Muscle of back (tissue), 11 donors: ENCODE data around the gene TMC8. TPM values are rescaled to one million over a fixed set of nuclear protein-coding genes. Genes with fewer than 3 reads are reported as not detected.

Source experiments
- DNase-seq, 3 donors: peaks; one replicate each; pipeline versions ENCODE4 v3.0.0 to v3.0.0-alpha.2; 2013
- polyA plus RNA-seq, 10 donors: library from polyadenylated mRNA; unstranded; fragments of 120-200 nt; gene quantifications; one replicate each; pipeline ENCODE4 v1.2.1, GENCODE V29; 2013; ENCODE audit not compliant: insufficient read length in 10 of 10

The TMC8 gene
- polyA plus RNA-seq, 10 donors = 1.9 to 14.0 (median 3.0) TPM

DNA sequence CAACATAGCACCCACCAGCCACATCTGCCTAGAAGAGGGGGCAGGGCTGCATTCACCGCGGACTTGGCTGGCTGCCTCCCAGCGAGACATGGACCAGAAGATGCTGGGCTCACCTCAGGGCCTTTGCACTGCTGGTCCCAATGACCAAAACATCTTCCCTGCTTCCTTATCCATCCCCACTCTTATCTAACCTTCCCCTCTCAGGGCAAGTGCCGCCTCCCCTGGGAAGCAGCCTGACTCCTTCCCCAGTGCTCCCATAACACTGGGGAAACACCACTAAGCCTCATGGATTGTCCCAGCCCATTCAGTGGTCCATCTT, 7.7 kb upstream of the TMC8 start:
- no peak for DNase-seq

DNA sequence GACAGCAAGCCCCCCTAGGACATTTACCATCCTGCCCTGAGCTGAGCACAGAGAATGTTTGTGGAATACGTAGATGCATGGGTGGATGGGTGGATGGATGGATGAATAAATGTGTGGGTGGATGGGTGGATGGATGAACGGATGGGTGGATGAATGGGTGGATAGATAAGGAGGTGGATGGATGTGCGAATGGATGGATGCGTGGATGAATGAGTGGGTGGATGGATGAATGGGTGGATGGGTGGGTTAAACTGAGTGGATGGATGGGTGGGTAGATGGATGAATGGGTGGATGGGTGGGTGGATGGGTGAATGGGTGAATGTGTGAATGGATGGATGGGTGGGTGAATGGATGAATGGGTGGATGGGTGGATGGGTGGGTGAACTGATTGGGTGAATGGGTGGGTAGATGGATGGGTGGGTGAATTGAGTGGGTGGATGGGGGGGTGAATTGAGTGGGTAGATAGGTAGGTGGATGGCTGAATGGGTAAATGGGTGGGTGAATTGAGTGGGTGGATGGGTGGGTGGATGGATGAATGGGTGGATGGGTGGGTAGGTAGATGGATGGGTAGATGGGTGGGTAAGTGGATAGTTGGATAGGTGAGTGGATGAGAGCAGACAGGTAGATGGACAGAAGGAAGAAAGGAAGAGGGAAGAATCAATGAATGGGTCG, 7.2 kb upstream of the TMC8 start:
- no peak for DNase-seq

DNA sequence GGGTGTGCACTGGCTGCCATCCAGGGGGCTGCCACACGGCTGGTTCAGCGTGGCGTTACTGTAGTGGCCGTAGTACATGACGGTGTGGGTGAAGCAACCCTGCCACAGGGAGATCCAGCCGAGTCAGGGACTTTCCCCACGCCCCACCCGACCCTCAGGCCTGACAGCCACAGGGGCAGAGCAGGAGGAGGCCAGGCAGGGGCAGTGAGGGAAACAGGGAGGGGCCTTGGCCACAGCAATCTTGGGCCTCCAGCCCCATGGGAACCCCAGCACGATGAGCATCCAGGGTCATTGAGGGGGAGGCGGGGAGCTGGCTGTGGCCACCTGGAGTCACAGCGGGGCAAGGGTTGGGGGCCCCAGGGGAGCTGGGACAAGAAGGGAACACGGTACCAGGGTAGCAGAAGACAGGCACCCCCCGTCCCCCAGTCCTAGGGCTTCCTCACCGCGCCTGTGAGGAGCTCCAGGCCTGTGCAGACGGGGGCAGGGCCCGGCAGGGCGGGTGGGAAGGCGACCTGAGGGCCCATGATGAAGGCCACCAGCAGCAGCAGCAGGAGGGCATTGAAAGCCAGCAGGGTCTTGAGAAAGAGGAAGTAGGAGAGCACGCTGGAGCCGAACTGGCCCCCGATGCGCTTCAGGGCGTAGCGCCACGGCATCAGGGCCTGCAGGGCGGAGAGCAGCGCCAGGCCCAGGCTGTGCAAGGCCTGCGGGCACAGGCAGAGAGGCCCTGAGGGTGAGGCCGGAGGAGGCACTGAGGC, 6.3 kb upstream of the TMC8 start:
- no peak for DNase-seq

- DNase-seq = no peak
Measured at GRCh38 chr17:78124836-78125137, 5.8 kb upstream of the TMC8 start.

DNA sequence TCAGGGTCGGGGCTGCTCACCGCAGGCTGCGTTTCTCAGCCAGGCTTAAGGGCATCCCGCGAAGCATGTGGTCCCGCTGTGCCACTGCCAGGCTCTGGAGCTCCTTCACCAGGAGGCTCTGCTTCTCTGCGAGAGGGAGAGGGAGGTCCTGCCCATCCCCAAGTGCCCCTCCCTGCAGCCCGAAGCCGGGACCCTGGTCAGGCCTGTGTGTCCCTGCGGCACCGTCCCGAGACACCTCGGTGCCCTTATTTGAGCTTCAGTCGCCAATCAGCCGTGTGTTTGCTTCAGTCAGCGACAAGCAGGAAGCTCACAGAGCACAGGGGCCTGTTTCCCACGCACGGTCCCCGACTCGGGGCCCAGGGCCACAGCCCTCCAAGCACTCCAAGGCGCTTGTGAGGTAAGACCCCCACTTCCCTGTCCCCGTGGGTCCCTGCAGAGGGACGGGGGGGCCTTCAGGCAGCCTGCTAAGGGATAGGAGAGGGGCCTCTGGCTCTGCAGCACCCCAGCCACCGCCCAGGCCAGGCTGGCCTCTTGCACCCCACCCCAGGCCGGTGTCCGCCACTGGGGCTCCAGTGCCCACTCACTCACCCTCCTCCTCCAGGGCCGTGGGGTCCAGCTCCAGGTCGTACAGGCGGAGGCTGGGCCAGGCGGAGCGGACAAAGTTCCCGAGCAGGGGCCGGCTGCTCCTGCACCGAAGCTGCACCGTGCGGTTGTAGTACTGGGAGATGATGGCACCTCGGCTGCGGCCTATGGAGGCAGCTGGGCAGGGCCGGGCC, 5.2 kb upstream of the TMC8 start:
- no peak for DNase-seq

DNA sequence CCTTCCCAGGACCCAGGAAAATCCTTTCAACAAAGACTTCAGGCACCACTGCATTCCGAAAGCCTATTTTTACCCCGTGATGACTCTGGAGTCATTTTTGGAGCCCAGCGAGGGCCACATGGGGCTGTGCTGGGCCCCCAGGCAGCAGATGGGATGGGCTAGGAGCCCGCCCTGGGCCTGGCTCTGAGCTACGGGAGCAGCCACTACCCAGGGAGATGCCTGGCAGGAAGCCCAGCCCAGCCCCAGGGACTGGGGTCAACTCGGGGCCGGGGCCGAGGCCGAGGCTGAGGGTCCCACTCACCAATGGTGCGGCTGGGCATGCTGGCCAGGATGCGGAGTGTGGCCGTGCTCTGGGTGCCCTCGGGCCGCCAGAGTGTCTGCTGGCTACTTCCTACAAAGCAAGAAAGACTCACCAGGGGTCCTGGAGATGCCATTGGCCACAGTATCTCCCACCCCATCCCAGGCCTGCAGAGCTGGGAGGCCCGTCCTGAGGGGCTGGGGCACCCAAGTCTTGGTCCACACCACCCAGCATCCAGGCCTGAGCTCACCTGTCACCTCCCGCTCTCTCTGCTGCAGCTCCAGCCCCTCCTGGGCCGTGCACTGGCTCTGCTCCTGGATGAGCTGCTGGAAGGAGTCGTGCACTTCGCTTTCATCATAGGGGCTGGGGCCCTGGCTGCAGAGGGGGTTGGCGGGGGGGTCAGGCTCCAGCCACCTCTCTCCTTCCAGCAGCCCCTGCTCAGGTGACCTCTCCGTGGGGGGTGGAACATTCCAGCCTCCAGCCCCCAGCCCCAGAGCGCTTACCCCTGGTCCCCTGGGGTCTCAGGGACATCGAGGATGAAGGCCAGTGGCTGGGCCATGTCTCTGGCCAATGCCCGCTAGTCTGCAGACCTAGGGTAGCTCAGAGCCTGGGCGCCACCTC, 4.3 kb upstream of the TMC8 start:
- peak in 1 of 3 donors; percentile 55 for DNase-seq

DNA sequence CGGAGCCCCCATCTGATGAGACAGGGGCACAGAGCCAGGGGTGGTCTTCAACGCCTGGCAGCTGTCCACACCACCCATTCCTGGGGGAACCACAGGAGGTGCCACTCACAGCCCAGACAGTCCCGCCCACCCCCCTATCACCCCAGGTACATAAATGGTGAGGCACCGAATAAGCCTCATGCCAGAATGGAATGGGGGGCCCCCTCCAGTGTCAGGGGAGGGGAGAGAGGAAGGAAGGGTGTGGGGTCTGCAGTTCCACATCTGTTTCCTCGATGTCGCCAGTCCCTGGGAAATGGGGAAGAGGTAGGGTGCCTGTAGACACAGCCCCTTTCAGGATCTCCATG, 3.7 kb upstream of the TMC8 start:
- no peak for DNase-seq

DNA sequence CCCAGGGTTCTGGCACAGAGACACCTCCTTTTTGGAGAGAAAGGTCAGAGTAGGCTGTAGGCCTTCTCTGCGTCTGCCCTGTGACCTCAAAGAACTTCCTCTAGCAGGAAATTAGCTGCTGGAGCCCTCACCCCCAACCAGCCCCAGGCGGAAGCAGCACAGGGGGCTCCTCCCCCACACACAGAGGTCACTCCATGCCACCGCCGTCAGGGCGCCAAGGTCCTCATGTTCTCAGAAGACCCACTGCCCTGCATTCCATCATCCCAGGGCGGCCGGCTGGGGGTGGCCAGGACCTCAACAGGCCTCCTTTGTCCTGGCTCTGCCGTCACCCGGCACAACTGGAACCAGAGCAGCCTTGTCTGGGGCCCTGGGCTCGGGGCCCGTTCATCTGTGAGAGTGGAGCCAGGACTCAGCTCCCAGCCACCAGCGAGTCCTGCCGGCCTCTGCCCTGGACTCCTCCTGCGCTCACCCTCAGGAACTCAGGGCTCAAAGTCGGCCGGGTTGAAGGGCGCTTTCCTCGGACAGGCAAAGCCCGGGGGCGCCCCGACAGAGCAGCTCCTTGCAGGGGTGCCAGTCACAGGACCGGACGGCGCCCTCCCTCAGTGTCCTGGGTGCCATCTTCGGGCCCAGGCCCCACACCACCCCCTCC, 3.2 kb upstream of the TMC8 start:
- peak in 1 of 3 donors; percentile 76 for DNase-seq

DNA sequence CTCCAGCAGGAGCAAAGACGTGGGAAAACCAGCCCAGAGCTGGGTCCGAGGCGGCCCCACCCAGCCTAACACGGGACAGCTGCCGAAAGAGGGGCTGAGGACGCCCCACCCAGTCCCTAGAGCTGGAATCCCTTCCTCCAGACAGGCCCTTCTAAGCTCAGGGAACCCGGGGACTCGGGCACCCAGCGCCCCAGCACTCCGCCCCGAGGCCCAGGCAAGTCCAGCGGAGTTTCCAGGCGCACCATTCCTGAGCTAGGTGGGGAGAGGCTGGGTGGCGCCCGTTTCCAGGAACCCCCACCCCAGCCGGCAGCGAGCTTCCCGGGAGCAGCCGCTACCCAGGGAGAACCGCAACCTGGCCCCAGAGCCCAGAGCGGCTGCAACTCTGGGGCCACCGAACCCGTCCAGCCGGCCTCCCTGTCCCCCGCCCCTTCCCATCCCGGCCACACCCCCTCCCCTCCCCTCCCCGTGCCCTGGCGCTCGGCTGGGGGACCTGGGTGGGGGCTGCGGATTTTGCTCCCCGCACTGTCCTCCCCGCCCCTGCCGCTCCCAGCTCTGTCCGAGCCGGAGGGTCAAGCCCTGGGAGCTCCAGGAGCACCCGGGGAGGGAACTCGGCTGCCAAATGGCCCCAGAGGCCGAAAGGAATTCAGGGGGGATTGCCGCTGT, 2.6 kb upstream of the TMC8 start:
- DNase-seq = peak in 1 of 3 donors; percentile 70

DNA sequence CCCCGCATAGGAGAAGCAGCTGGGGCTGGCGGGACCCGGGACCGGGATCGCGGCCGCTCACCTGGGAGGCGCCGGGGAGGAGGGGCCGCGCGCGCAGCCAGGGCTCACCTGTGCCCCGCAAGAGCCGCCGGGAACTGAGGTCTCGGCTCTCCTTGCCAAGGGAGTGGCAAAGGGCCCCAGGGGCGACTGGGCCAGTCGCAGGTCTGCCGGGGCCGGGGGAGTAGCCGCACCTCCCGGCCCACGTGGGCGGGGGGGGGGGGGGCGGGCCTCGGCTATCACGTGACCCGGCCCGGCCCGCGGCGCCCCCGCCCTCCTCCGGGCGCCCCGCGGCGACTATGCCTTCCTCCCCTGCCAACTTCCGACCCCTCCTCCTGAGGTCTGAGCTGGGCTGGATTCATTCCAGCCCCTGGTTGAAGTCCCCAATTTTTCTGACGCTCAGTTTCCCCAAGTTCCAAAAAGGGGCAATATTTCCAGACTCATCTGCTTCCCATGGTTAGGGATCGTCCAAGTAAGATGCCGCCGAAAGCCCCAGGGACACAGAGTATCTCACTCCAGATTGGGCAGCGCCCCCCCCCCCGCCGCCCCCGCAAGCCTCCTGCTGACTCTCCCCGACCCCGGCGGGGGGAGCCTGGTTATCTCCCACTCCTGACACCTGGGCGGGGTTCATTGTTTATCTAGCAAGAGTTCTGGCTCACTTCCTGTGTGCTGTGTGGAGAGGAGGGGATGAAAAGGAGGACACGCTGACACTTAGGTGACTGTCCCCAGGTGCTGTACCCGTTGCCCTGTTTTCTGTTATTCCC, 1.8 kb upstream of the TMC8 start, which contains the start of gene TMC6:
TMC6 (minus strand) TSS at position 205 of the 800 bp plus-strand sequence. CDS start 1,923 bp downstream, outside the sequence.
- DNase-seq = peak in 1 of 3 donors; percentile 66

DNA sequence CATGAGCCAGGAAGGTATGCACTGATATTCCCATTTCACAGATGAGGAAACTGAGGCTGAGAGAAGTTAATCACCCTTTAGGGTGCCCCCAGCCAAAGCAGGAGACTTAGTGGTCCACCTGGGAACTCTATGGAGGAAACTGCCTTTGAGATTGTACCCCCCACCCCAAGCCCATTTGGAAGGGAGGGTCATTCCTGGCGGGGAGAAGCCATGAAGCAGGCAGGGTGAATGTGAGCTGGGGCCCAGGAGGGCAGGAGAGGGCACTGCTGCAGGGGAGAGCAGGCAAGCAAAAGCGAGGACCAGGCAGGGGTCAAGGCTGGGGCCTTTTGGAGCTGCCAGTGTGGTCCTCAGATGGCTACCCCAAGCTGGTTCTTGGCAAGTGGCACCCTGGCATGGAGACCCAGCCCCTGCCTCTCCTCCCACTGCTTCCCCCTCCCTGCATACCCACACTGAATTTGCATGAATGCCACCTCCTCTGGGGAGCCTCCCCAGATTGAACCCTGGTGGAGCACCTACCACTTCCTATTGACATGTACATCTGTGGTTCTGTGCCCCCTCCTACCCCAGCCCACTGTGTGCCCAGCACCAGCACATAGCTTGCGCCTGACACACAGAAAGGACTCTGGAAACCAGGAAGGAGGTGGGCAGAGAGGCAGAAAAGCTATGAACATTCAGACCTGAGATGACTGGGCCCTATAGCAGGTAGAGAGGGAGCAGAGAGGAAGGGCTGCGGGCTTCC, 1.1 kb upstream of the TMC8 start:
- DNase-seq = no peak

DNA sequence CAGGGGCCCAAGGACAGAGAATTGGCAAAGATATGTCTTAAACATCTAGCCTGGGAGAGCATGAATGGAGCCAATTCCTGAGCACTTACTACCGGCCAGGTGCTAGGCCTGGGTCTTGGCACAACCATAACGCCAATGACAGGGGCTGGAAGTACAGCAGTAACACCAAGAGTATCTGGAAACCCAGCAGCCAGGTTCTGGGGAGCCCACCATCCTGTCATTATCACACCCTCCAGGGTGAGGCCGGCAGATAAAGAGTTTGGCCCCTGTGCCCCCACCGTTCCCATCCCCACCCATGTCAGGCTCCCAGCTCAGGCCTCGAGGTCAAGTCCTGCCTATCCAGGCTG, 508 bp upstream of the TMC8 start:
- no peak for DNase-seq

DNA sequence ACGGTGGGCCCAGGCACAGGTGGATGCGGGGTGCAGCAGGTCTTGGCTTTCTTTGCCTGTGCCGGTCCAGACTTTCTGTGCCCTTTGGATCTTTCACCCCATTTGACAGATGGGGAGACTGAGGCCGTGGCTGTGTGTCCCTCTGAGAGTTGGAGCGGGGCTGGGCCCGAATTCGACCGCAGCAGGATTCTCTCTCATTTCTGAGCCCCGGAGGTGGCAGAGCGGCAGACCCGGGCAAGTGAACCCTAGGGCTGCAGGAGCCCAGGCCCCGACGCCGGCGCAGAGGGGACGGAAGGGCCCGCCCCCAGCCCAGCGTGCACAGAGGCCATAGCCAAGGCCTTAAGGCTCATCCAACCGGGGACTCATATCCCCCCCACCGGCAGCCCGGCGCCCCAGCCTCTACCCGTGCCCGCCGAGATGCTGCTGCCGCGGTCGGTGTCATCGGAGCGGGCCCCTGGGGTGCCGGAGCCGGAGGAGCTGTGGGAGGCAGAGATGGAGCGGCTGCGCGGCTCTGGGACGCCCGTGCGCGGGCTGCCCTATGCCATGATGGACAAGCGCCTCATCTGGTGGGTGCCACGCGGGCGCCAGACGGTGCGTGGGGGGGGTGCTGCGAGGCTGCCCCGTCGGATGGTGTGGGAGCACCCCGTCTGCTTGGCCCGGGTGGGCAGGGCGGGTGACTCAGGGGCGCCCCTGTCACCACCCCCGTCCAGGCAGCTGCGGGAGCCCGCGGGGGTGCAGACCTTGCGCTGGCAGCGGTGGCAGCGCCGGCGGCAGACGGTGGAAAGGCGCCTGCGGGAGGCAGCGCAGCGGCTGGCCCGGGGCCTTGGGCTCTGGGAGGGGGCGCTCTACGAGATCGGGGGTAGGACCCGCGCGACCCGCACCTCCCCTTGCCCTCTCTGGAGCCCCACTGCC, 857 bp downstream of the TMC8 start:
- peak in 1 of 3 donors; percentile 58 for DNase-seq

DNA sequence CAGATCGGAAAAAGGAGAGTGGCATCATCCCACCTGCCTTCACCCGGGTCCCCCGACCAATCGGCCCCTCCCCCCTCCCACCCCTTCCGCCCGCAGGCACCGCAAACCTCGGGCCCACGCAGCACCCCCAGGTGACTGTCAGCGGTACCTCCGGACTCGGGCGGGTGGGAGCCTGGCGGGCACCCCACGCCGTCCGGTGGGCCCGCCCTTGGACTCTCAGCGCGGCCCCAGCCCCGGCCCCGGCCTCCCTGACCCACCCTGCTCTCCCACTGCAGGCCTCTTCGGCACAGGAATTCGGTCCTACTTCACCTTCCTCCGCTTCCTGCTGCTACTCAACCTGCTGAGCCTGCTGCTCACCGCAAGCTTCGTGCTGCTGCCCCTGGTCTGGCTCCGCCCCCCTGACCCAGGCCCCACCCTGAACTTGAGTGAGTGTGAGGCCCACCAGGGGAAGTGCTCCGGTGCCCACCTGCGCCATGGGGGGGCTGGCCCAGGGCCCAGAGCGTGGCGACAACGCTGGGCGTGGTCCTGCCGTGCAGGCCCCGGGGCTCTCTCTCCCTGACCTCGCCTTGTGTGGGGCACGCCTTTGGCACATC, 1.6 kb downstream of the TMC8 start:
- DNase-seq = peak in 1 of 3 donors; percentile 32

GRCh38 chr17:78132767-78133178, 2.2 kb downstream of the TMC8 start:
- DNase-seq = peak in 1 of 3 donors; percentile 11

DNA sequence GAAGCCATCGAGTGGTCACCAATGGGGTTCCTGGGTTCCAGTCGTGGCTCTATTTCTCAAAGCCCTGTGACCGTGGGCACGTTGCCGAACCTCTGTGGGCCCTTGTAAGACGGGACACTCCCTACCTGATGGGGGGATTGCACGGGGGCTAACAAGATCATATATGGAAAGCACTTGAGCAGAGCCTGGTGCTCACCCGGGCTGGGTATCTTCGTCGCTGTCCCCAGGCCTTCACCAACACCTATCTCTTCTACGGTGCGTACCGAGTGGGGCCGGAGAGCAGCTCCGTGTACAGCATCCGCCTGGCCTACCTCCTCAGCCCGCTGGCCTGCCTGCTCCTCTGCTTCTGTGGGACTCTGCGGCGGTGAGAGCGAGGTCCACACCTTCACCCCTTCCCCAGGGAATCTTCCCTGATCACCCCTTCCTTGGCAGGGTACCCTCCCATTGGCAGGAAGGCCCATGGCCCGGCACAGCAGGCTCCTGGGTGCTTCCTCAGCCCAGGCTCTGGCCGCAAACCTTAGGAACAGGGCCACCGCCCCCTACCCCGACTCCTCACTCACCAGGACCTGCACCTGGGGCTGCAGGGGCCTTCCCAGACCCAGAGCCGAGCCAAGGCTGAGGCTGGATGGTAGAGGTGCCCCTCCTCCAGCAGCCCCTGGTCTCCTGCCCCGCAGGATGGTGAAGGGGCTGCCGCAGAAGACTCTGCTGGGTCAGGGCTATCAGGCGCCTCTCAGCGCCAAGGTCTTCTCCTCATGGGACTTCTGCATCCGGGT, 2.8 kb downstream of the TMC8 start:
- DNase-seq = peak in 1 of 3 donors; percentile 29
